ENCODE results near the gene CGREF1. TPM values are rescaled to one million over a fixed set of nuclear protein-coding genes. Genes with fewer than 3 reads are reported as not detected.

Gene CGREF1
- polyA plus RNA-seq, 1 donor from 2014 or later: 24.5 TPM

DNA sequence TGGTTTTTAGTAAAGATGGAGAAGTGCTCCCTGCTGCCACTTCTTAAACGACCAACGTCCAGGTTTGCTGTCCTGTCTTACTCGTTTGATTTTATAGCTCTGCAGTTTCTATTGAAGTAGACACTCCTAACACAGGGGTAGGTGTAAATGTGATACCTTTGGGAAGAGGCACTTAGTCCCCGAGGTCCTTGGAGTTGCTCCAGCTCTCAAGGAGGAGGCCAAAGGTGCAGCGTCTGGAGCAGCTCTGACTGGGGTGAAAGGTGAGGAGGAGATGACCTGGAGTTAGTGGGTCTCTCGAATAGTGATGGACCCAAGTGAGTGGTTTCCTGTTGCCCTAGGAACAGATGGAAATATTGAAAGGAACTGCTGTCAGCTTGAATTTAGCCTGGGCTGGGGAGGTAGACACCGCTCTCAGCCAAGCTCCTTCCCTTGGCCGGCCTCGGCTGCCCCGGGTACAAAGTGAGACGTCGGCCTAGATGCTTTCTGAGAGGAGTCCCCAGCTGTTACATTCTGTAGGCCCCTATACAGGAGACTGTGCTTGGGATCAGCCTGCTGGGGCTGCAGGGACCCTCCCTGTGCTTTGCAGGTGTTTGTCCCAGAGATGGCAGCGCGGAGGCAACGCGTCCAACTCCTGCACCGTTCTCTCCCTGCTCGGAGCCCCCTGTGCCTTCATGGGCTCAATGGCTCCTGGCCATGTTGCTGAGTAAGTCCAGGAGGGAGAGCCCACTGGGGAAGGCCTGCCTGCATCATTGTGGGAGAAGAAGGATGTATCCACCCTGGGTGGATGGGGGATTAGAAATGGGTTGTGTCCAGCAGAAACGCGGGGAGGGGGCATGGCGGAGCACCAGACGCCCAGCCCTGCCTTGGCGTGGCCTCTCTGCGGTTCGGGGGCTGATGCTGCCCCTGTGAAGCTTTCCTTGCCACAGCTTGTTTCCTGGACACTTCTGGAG lies 26.9 kb downstream of the CGREF1 start:
- no peaks in the 10 kb centered on the region for H4K20me1 ChIP-seq (ENCODE audit: insufficient read depth)
- H3K79me2 ChIP-seq (replicated peaks; ENCODE audit: insufficient read depth, low read length): no peaks in the 10 kb centered on the region
- no peaks in the 10 kb centered on the region for H3K9me3 ChIP-seq (ENCODE audit: low read length)
- H3K36me3 ChIP-seq (ENCODE audit: insufficient read depth, low read length): no peaks in the 10 kb centered on the region
- H3K9ac ChIP-seq (ENCODE audit: low read length): no peak overlapping the region
- H3K27me3 ChIP-seq (ENCODE audit: insufficient read depth, low read depth, low read length): no peaks in the 10 kb centered on the region
- no peaks in the 10 kb centered on the region for H3K9me2 ChIP-seq (ENCODE audit: insufficient read depth, low read length)
- no peak overlapping the region for H3K4me2 ChIP-seq (ENCODE audit: low read length)
- no peaks in the 10 kb centered on the region for H3F3A ChIP-seq (ENCODE audit: insufficient read depth, low read length, poor library complexity, severe bottlenecking)
- H3K4me3 ChIP-seq (ENCODE audit: low read length): no peak overlapping the region
- no peak overlapping the region for H3K27ac ChIP-seq (ENCODE audit: low read length)
- TF ChIP-seq SMC3 (conservative IDR thresholded peaks at IDR 0.05; ENCODE audit: poor library complexity): no peak
- TF ChIP-seq POLR2AphosphoS5 (IDR thresholded peaks at IDR 0.05): no peak
- TF ChIP-seq, protein P1, sequence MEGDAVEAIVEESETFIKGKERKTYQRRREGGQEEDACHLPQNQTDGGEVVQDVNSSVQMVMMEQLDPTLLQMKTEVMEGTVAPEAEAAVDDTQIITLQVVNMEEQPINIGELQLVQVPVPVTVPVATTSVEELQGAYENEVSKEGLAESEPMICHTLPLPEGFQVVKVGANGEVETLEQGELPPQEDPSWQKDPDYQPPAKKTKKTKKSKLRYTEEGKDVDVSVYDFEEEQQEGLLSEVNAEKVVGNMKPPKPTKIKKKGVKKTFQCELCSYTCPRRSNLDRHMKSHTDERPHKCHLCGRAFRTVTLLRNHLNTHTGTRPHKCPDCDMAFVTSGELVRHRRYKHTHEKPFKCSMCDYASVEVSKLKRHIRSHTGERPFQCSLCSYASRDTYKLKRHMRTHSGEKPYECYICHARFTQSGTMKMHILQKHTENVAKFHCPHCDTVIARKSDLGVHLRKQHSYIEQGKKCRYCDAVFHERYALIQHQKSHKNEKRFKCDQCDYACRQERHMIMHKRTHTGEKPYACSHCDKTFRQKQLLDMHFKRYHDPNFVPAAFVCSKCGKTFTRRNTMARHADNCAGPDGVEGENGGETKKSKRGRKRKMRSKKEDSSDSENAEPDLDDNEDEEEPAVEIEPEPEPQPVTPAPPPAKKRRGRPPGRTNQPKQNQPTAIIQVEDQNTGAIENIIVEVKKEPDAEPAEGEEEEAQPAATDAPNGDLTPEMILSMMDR (IDR thresholded peaks at IDR 0.05; ENCODE audit: poor library complexity, severe bottlenecking): no peak
- H2AFZ ChIP-seq (ENCODE audit: low read depth, low read length): no peak overlapping the region

DNA sequence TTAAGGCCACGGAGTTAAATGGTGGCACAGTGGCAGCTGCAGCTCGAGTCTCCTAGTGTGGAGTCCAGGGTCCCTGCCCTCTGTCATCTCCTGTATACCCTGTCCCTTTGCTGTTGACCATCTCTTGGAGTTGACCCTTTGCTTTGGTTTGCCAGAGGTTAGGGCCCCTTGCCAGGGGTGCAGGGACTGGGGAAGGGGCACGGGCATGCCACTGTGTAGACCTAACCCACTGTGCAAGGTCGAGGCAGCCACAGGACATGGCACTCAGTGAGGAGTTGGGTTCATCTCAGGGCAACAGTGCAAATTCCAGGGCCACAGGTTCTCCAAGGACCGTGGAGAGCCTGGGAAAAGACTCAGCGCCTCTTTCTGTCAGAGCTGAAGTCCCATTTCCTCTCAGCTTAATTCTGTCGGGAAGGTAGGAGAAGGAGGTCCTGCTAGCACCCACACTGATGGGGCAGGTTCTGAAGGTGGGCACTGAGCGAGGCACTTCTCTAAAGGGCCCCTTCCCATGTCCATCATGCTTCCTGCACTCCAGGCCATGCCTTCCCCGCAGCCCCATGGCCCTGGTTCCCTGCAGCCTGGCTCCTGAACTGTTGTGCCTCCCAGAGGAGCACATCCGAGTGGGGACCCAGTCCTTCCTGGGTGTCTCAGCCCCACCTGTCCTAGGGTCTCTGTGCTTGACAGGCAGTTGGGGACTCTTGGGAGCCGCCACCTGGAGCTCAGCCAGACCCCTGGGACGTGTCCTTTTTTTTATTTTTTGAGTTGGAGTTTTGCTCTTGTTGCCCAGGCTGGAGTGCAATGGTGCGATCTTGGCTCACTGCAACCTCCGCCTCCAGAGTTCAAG lies 29.6 kb downstream of the CGREF1 start:
- no peak overlapping the region for H3K4me3 ChIP-seq (ENCODE audit: low read length)

More for the DNA sequence above, 29.6 kb downstream of the CGREF1 start:
- Histone ChIP-seq H3K9me2 (ENCODE audit: insufficient read depth, low read length) (no peaks in the 10 kb centered on the region), H3K4me2 (ENCODE audit: low read length) (no peak overlapping the region), H2AFZ (ENCODE audit: low read depth, low read length) (no peak overlapping the region), H3K27me3 (ENCODE audit: insufficient read depth, low read depth, low read length) (peaks cover 10% of the 10 kb centered on the region), H3K79me2 (replicated peaks; ENCODE audit: insufficient read depth, low read length) (no peaks in the 10 kb centered on the region), H3K9ac (ENCODE audit: low read length) (no peak overlapping the region), H4K20me1 (ENCODE audit: insufficient read depth) (no peaks in the 10 kb centered on the region), H3K27ac (ENCODE audit: low read length) (no peak overlapping the region), H3F3A (ENCODE audit: insufficient read depth, low read length, poor library complexity, severe bottlenecking) (no peaks in the 10 kb centered on the region), H3K36me3 (ENCODE audit: insufficient read depth, low read length) (no peaks in the 10 kb centered on the region), H3K9me3 (ENCODE audit: low read length) (no peaks in the 10 kb centered on the region)
- TF ChIP-seq EP300 (conservative IDR thresholded peaks at IDR 0.05; ENCODE audit: poor library complexity, severe bottlenecking): no peak
- no peak for TF ChIP-seq RAD21 (conservative IDR thresholded peaks at IDR 0.05)
- TF ChIP-seq MXI1 (conservative IDR thresholded peaks at IDR 0.05; ENCODE audit: poor library complexity, severe bottlenecking): no peak
- TF ChIP-seq, protein P1 (IDR thresholded peaks at IDR 0.05; ENCODE audit: poor library complexity, severe bottlenecking): no peak
- TF ChIP-seq EZH2 (IDR thresholded peaks at IDR 0.05; ENCODE audit: borderline replicate concordance, insufficient read depth, low read length, poor library complexity, severe bottlenecking): no peak
- no peak for TF ChIP-seq TAF1 (IDR thresholded peaks at IDR 0.05; ENCODE audit: low read depth)
- TF ChIP-seq, protein P2, sequence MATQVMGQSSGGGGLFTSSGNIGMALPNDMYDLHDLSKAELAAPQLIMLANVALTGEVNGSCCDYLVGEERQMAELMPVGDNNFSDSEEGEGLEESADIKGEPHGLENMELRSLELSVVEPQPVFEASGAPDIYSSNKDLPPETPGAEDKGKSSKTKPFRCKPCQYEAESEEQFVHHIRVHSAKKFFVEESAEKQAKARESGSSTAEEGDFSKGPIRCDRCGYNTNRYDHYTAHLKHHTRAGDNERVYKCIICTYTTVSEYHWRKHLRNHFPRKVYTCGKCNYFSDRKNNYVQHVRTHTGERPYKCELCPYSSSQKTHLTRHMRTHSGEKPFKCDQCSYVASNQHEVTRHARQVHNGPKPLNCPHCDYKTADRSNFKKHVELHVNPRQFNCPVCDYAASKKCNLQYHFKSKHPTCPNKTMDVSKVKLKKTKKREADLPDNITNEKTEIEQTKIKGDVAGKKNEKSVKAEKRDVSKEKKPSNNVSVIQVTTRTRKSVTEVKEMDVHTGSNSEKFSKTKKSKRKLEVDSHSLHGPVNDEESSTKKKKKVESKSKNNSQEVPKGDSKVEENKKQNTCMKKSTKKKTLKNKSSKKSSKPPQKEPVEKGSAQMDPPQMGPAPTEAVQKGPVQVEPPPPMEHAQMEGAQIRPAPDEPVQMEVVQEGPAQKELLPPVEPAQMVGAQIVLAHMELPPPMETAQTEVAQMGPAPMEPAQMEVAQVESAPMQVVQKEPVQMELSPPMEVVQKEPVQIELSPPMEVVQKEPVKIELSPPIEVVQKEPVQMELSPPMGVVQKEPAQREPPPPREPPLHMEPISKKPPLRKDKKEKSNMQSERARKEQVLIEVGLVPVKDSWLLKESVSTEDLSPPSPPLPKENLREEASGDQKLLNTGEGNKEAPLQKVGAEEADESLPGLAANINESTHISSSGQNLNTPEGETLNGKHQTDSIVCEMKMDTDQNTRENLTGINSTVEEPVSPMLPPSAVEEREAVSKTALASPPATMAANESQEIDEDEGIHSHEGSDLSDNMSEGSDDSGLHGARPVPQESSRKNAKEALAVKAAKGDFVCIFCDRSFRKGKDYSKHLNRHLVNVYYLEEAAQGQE (IDR thresholded peaks at IDR 0.05; ENCODE audit: borderline replicate concordance): no peak
- no peak for TF ChIP-seq POLR2AphosphoS5 (IDR thresholded peaks at IDR 0.05)
- TF ChIP-seq SMC3 (conservative IDR thresholded peaks at IDR 0.05; ENCODE audit: poor library complexity): no peak
